HG02884 (cell line): ENCODE results near the gene PLXNB3.

Experiments
- ATAC-seq: cut with Tn5 transposase; IDR thresholded peaks from one replicate; pipeline ENCODE4 v1.9.1; 2021; ENCODE audit warnings: mild to moderate bottlenecking, moderate library complexity; ENCODE audit not compliant: unreplicated experiment

Gene PLXNB3

GRCh38 chrX:153784325-153784967 lies 20.4 kb downstream of the PLXNB3 start:
- ATAC-seq = no peak

GRCh38 chrX:153786669-153787068 lies 22.6 kb downstream of the PLXNB3 start:
- ATAC-seq = no peak

GRCh38 chrX:153789654-153790053 lies 25.6 kb downstream of the PLXNB3 start:
- ATAC-seq = no peak

GRCh38 chrX:153791104-153791852 lies 27.2 kb downstream of the PLXNB3 start:
- ATAC-seq = no peak

- no peak for ATAC-seq
These were observed 28.3 kb downstream of the PLXNB3 start for GRCh38 chrX:153792368-153792767.

- no peak for ATAC-seq
These were observed 29.2 kb downstream of the PLXNB3 start for GRCh38 chrX:153793291-153793690.

GRCh38 chrX:153794018-153794896 lies 30.2 kb downstream of the PLXNB3 start, which contains the start of the genes IDH3G and SSR4:
Gene IDH3G, minus strand, starts transcription at chrX:153794375. Its CDS starts 49 bp downstream, at chrX:153794326.
Gene SSR4, plus strand, starts transcription at chrX:153794668. Its CDS starts 20 bp downstream, at chrX:153794688.
- ATAC-seq = peak; percentile 94

- ATAC-seq = no peak
These were observed 31.1 kb downstream of the PLXNB3 start for GRCh38 chrX:153794897-153795816.

- ATAC-seq = no peak
These were observed 33.5 kb downstream of the PLXNB3 start for GRCh38 chrX:153797415-153798015.

GRCh38 chrX:153799326-153799725 lies 35.3 kb downstream of the PLXNB3 start:
- ATAC-seq = no peak

GRCh38 chrX:153800177-153800722 lies 36.2 kb downstream of the PLXNB3 start:
- ATAC-seq = no peak

- no peak for ATAC-seq
These were observed 36.7 kb downstream of the PLXNB3 start for GRCh38 chrX:153800746-153801145.

- no peak for ATAC-seq
These were observed 37.6 kb downstream of the PLXNB3 start for GRCh38 chrX:153801669-153802068.

- ATAC-seq = no peak
These were observed 38.5 kb downstream of the PLXNB3 start for GRCh38 chrX:153802513-153803045.

- no peak for ATAC-seq
These were observed 39.4 kb downstream of the PLXNB3 start for GRCh38 chrX:153803211-153804099.

GRCh38 chrX:153804100-153804595 lies 40.1 kb downstream of the PLXNB3 start:
- no peak for ATAC-seq

GRCh38 chrX:153804621-153805020 lies 40.6 kb downstream of the PLXNB3 start:
- ATAC-seq = no peak

- ATAC-seq = no peak
These were observed 41.4 kb downstream of the PLXNB3 start for GRCh38 chrX:153805436-153805835.
